ENCODE results near the gene AAR2.

- TF ChIP-seq, protein P1, sequence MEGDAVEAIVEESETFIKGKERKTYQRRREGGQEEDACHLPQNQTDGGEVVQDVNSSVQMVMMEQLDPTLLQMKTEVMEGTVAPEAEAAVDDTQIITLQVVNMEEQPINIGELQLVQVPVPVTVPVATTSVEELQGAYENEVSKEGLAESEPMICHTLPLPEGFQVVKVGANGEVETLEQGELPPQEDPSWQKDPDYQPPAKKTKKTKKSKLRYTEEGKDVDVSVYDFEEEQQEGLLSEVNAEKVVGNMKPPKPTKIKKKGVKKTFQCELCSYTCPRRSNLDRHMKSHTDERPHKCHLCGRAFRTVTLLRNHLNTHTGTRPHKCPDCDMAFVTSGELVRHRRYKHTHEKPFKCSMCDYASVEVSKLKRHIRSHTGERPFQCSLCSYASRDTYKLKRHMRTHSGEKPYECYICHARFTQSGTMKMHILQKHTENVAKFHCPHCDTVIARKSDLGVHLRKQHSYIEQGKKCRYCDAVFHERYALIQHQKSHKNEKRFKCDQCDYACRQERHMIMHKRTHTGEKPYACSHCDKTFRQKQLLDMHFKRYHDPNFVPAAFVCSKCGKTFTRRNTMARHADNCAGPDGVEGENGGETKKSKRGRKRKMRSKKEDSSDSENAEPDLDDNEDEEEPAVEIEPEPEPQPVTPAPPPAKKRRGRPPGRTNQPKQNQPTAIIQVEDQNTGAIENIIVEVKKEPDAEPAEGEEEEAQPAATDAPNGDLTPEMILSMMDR (IDR thresholded peaks at IDR 0.05), result no peak
- no peak for TF ChIP-seq POLR2A (IDR thresholded peaks at IDR 0.05)
These were observed 28.4 kb downstream of the AAR2 start for GRCh38 chr20:36264426-36265246.
